ENCODE data around the gene PCNX2. TPM values are rescaled to one million over a fixed set of nuclear protein-coding genes. Genes with fewer than 3 reads are reported as not detected.

Gene PCNX2
- total and polyA plus RNA-seq, 4 donors = 24.4 to 85.8 (median 29.8) TPM

GRCh38 chr1:232974971-232975370, 320.6 kb downstream of the PCNX2 start:
- Histone ChIP-seq H3K27me3 (ENCODE audit: control insufficient read depth, insufficient read depth, low read length) (no peaks in the 10 kb centered on the region), H3K27ac (ENCODE audit: low read depth, low read length) (no peak overlapping the region), H3K4me1 (ENCODE audit: control insufficient read depth, insufficient read depth, low read length) (no peaks in the 10 kb centered on the region), H3K9me3 (ENCODE audit: control insufficient read depth, insufficient read depth, low read length) (peaks cover 2% of the 10 kb centered on the region), H3K4me3 (ENCODE audit: low read depth, low read length) (no peak overlapping the region), H3K36me3 (ENCODE audit: control insufficient read depth, insufficient read depth, low read length) (peaks cover 37% of the 10 kb centered on the region)
- DNase-seq (ENCODE audit: low read depth in 4 of 6, low spot score in 6 of 6) = no peak
- WGBS (ENCODE audit: insufficient coverage) = no CpG with 5 or more reads among the region's 3 CpGs

- Histone ChIP-seq H3K9me3 (ENCODE audit: control insufficient read depth, insufficient read depth, low read length) (peaks cover 2% of the 10 kb centered on the region), H3K27me3 (ENCODE audit: control insufficient read depth, insufficient read depth, low read length) (no peaks in the 10 kb centered on the region), H3K4me3 (ENCODE audit: low read depth, low read length) (no peak overlapping the region), H3K4me1 (ENCODE audit: control insufficient read depth, insufficient read depth, low read length) (no peaks in the 10 kb centered on the region), H3K36me3 (ENCODE audit: control insufficient read depth, insufficient read depth, low read length) (peaks cover 33% of the 10 kb centered on the region), H3K27ac (ENCODE audit: low read depth, low read length) (no peak overlapping the region)
- no CpG with 5 or more reads among the region's 2 CpGs for WGBS (ENCODE audit: insufficient coverage)
- DNase-seq (ENCODE audit: low read depth in 4 of 6, low spot score in 6 of 6) = no peak
Observed at GRCh38 chr1:232973652-232974611, 321.6 kb downstream of the PCNX2 start.

- Histone ChIP-seq H3K4me1 (ENCODE audit: control insufficient read depth, insufficient read depth, low read length) (no peaks in the 10 kb centered on the region), H3K4me3 (ENCODE audit: low read depth, low read length) (no peak overlapping the region), H3K9me3 (ENCODE audit: control insufficient read depth, insufficient read depth, low read length) (peaks cover 2% of the 10 kb centered on the region), H3K27me3 (ENCODE audit: control insufficient read depth, insufficient read depth, low read length) (no peaks in the 10 kb centered on the region), H3K36me3 (ENCODE audit: control insufficient read depth, insufficient read depth, low read length) (peaks cover 24% of the 10 kb centered on the region), H3K27ac (ENCODE audit: low read depth, low read length) (no peak overlapping the region)
- WGBS (ENCODE audit: insufficient coverage) = 100% methylated on average over 1 of the region's 4 CpGs
- no peak for DNase-seq (ENCODE audit: low read depth in 4 of 6, low spot score in 6 of 6)
Observed at GRCh38 chr1:232970508-232970907, 325.0 kb downstream of the PCNX2 start.

- Histone ChIP-seq H3K9me3 (ENCODE audit: control insufficient read depth, insufficient read depth, low read length) (peaks cover 2% of the 10 kb centered on the region), H3K36me3 (ENCODE audit: control insufficient read depth, insufficient read depth, low read length) (peaks cover 26% of the 10 kb centered on the region)
Observed at GRCh38 chr1:232969799-232970198, 325.7 kb downstream of the PCNX2 start.

GRCh38 chr1:232968965-232969364, 326.6 kb downstream of the PCNX2 start:
- no peaks in the 10 kb centered on the region for H3K27me3 ChIP-seq (ENCODE audit: control insufficient read depth, insufficient read depth, low read length)
- no peak overlapping the region for H3K27ac ChIP-seq (ENCODE audit: low read depth, low read length)
- no peak overlapping the region for H3K4me3 ChIP-seq (ENCODE audit: low read depth, low read length)
- H3K9me3 ChIP-seq (ENCODE audit: control insufficient read depth, insufficient read depth, low read length) = peaks cover 2% of the 10 kb centered on the region
- H3K36me3 ChIP-seq (ENCODE audit: control insufficient read depth, insufficient read depth, low read length) = peaks cover 26% of the 10 kb centered on the region
- no peak for DNase-seq (ENCODE audit: low read depth in 4 of 6, low spot score in 6 of 6)
- WGBS (ENCODE audit: insufficient coverage) = no CpG with 5 or more reads among the region's 3 CpGs
- no peaks in the 10 kb centered on the region for H3K4me1 ChIP-seq (ENCODE audit: control insufficient read depth, insufficient read depth, low read length)

More at GRCh38 chr1:232969799-232970198, 325.7 kb downstream of the PCNX2 start:
- no peak for DNase-seq (ENCODE audit: low read depth in 4 of 6, low spot score in 6 of 6)
- H3K27me3 ChIP-seq (ENCODE audit: control insufficient read depth, insufficient read depth, low read length) = no peaks in the 10 kb centered on the region
- WGBS (ENCODE audit: insufficient coverage) = 73% methylated on average over 3 of the region's 5 CpGs
- H3K27ac ChIP-seq (ENCODE audit: low read depth, low read length) = no peak overlapping the region
- H3K4me3 ChIP-seq (ENCODE audit: low read depth, low read length) = no peak overlapping the region
- no peaks in the 10 kb centered on the region for H3K4me1 ChIP-seq (ENCODE audit: control insufficient read depth, insufficient read depth, low read length)

GRCh38 chr1:232968391-232968790, 327.1 kb downstream of the PCNX2 start:
- WGBS (ENCODE audit: insufficient coverage) = 100% methylated on average over 1 of the region's 5 CpGs
- H3K4me3 ChIP-seq (ENCODE audit: low read depth, low read length) = no peak overlapping the region

GRCh38 chr1:232966663-232967062, 328.9 kb downstream of the PCNX2 start:
- no peak for DNase-seq (ENCODE audit: low read depth in 4 of 6, low spot score in 6 of 6)
- Histone ChIP-seq H3K27ac (ENCODE audit: low read depth, low read length) (no peak overlapping the region), H3K9me3 (ENCODE audit: control insufficient read depth, insufficient read depth, low read length) (no peaks in the 10 kb centered on the region), H3K4me3 (ENCODE audit: low read depth, low read length) (no peak overlapping the region), H3K27me3 (ENCODE audit: control insufficient read depth, insufficient read depth, low read length) (no peaks in the 10 kb centered on the region), H3K36me3 (ENCODE audit: control insufficient read depth, insufficient read depth, low read length) (peaks cover 23% of the 10 kb centered on the region), H3K4me1 (ENCODE audit: control insufficient read depth, insufficient read depth, low read length) (no peaks in the 10 kb centered on the region)
- WGBS (ENCODE audit: insufficient coverage) = 90% methylated on average over 2 of the region's 4 CpGs

More at GRCh38 chr1:232968391-232968790, 327.1 kb downstream of the PCNX2 start:
- H3K9me3 ChIP-seq (ENCODE audit: control insufficient read depth, insufficient read depth, low read length) = peaks cover 2% of the 10 kb centered on the region
- no peaks in the 10 kb centered on the region for H3K27me3 ChIP-seq (ENCODE audit: control insufficient read depth, insufficient read depth, low read length)
- peaks cover 26% of the 10 kb centered on the region for H3K36me3 ChIP-seq (ENCODE audit: control insufficient read depth, insufficient read depth, low read length)
- DNase-seq (ENCODE audit: low read depth in 4 of 6, low spot score in 6 of 6) = peak in 1 of 6 donors; percentile 12
- no peak overlapping the region for H3K27ac ChIP-seq (ENCODE audit: low read depth, low read length)
- H3K4me1 ChIP-seq (ENCODE audit: control insufficient read depth, insufficient read depth, low read length) = no peaks in the 10 kb centered on the region

- DNase-seq (ENCODE audit: low read depth in 4 of 6, low spot score in 6 of 6) = no peak
- Histone ChIP-seq H3K36me3 (ENCODE audit: control insufficient read depth, insufficient read depth, low read length) (peaks cover 20% of the 10 kb centered on the region), H3K27ac (ENCODE audit: low read depth, low read length) (no peak overlapping the region), H3K4me3 (ENCODE audit: low read depth, low read length) (no peak overlapping the region), H3K4me1 (ENCODE audit: control insufficient read depth, insufficient read depth, low read length) (no peaks in the 10 kb centered on the region), H3K27me3 (ENCODE audit: control insufficient read depth, insufficient read depth, low read length) (no peaks in the 10 kb centered on the region), H3K9me3 (ENCODE audit: control insufficient read depth, insufficient read depth, low read length) (no peaks in the 10 kb centered on the region)
- WGBS (ENCODE audit: insufficient coverage) = 88% methylated on average over 5 of the region's 6 CpGs
Observed at GRCh38 chr1:232965912-232966217, 329.7 kb downstream of the PCNX2 start.

GRCh38 chr1:232965124-232965911, 330.2 kb downstream of the PCNX2 start:
- WGBS (ENCODE audit: insufficient coverage) = 94% methylated on average over 9 of the region's 10 CpGs
- Histone ChIP-seq H3K27me3 (ENCODE audit: control insufficient read depth, insufficient read depth, low read length) (no peaks in the 10 kb centered on the region), H3K4me3 (ENCODE audit: low read depth, low read length) (no peak overlapping the region), H3K4me1 (ENCODE audit: control insufficient read depth, insufficient read depth, low read length) (no peaks in the 10 kb centered on the region), H3K36me3 (ENCODE audit: control insufficient read depth, insufficient read depth, low read length) (peaks cover 18% of the 10 kb centered on the region), H3K27ac (ENCODE audit: low read depth, low read length) (no peak overlapping the region), H3K9me3 (ENCODE audit: control insufficient read depth, insufficient read depth, low read length) (no peaks in the 10 kb centered on the region)
- DNase-seq (ENCODE audit: low read depth in 4 of 6, low spot score in 6 of 6) = no peak

Measured in spinal cord (tissue), 10 donors.